Osteocyte (in vitro differentiated cells): ENCODE results near the gene LIAS. TPM values are rescaled to one million over a fixed set of nuclear protein-coding genes. Genes with fewer than 3 reads are reported as not detected.
"Not testable (repeated sequence)": the region's sequence is repeated elsewhere in the genome, so short reads cannot be mapped to it uniquely, and the experiment has no call there.

ENCODE experiments used
- DNase-seq: peaks from one replicate; pipeline ENCODE4 v3.0.0; 2021; ENCODE audit warnings: mixed read lengths; ENCODE audit not compliant: unreplicated experiment; ENCODE audit errors: extremely low spot score
- H3K27ac Mint-ChIP-seq: one replicate; pipeline ENCODE4 v1.8.0; 2021; ENCODE audit warnings: mild to moderate bottlenecking, mixed read lengths; ENCODE audit not compliant: unreplicated experiment
- H3K27me3 Mint-ChIP-seq: one replicate; pipeline ENCODE4 v1.8.0; 2021; ENCODE audit warnings: mixed read lengths; ENCODE audit not compliant: unreplicated experiment
- H3K36me3 Mint-ChIP-seq: one replicate; pipeline ENCODE4 v1.8.0; 2021; ENCODE audit warnings: mixed read lengths; ENCODE audit not compliant: unreplicated experiment
- H3K4me1 Mint-ChIP-seq: one replicate; pipeline ENCODE4 v1.8.0; 2021; ENCODE audit warnings: mixed read lengths; ENCODE audit not compliant: unreplicated experiment
- H3K4me3 Mint-ChIP-seq: one replicate; pipeline ENCODE4 v1.8.0; 2021; ENCODE audit warnings: mild to moderate bottlenecking, moderate library complexity, mixed read lengths; ENCODE audit not compliant: unreplicated experiment
- H3K9me3 Mint-ChIP-seq: one replicate; pipeline ENCODE4 v1.8.0; 2021; ENCODE audit warnings: mixed read lengths; ENCODE audit not compliant: unreplicated experiment
- total RNA-seq: library from RNA; stranded (reverse); gene quantifications from 2 replicates; pipeline ENCODE4 v1.2.1, GENCODE V29; 2021
- TF ChIP-seq, protein P1 (sequence below): fragments of 200-600 bp; sonication (generic); IDR thresholded peaks from 2 replicates; pipeline ENCODE4 v1.5.0; 2021; ENCODE audit warnings: antibody characterized with exemption, mild to moderate bottlenecking, moderate library complexity

Gene LIAS
- total RNA-seq, 1 donor from 2014 or later, result 10.9 TPM

DNA sequence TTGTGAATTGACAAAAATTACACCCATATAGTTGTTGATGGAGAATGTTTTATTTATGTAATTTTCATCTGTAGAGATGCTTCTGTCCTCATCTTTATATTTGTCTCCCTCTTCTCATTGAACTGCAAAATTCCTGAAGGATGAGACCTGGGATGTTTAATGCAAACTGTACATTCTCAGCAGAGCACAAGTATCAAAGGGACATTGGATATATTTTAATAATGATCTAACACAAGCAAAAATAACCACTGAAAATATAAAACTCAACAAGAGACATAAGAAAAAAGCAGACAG, 39.8 kb downstream of the LIAS start:
- TF ChIP-seq, protein P1, sequence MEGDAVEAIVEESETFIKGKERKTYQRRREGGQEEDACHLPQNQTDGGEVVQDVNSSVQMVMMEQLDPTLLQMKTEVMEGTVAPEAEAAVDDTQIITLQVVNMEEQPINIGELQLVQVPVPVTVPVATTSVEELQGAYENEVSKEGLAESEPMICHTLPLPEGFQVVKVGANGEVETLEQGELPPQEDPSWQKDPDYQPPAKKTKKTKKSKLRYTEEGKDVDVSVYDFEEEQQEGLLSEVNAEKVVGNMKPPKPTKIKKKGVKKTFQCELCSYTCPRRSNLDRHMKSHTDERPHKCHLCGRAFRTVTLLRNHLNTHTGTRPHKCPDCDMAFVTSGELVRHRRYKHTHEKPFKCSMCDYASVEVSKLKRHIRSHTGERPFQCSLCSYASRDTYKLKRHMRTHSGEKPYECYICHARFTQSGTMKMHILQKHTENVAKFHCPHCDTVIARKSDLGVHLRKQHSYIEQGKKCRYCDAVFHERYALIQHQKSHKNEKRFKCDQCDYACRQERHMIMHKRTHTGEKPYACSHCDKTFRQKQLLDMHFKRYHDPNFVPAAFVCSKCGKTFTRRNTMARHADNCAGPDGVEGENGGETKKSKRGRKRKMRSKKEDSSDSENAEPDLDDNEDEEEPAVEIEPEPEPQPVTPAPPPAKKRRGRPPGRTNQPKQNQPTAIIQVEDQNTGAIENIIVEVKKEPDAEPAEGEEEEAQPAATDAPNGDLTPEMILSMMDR, result no peak
- Mint-ChIP-seq H3K9me3 (no peaks in the 10 kb centered on the region), H3K4me3 (no peak overlapping the region), H3K4me1 (peaks cover 40% of the 10 kb centered on the region), H3K27me3 (no peaks in the 10 kb centered on the region), H3K27ac (peak overlapping the region; percentile 27), H3K36me3 (peaks cover 35% of the 10 kb centered on the region)
- no peak for DNase-seq

GRCh38 chr4:39502019-39502663, 43.3 kb downstream of the LIAS start:
- peak; percentile 17 for DNase-seq
- H3K4me3 Mint-ChIP-seq, result no peak overlapping the region
- TF ChIP-seq, protein P1, result no peak
- H3K27ac Mint-ChIP-seq, result peak overlapping the region; percentile 86
- H3K36me3 Mint-ChIP-seq, result peaks cover 55% of the 10 kb centered on the region
- H3K27me3 Mint-ChIP-seq, result no peaks in the 10 kb centered on the region
- H3K4me1 Mint-ChIP-seq, result peaks cover 52% of the 10 kb centered on the region
- no peaks in the 10 kb centered on the region for H3K9me3 Mint-ChIP-seq

DNA sequence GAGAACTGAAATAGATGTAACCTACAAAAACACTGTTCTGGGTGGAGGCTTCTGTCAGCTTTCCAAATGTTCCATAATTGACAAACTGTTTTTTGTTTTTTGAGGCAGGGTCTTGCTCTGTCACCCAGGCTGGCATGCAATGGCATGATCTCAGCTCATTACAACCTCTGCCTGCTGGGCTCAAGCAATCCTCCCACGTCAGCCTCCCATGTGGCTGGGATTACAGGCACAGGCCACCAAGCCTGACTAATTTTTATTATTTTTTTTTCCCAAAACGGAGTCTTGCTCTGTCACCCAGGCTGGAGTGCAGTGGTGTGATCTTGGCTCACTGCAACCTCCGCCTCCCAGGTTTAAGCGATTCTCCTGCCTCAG, 43.8 kb downstream of the LIAS start:
- not testable (repeated sequence) for H3K4me3 Mint-ChIP-seq
- peak overlapping the region; percentile 86 for H3K27ac Mint-ChIP-seq

GRCh38 chr4:39504538-39504937, 45.7 kb downstream of the LIAS start:
- TF ChIP-seq, protein P1, result no peak
- Mint-ChIP-seq H3K4me3 (no peak overlapping the region), H3K9me3 (no peaks in the 10 kb centered on the region), H3K36me3 (peaks cover 53% of the 10 kb centered on the region), H3K27me3 (no peaks in the 10 kb centered on the region), H3K27ac (peak overlapping the region; percentile 86), H3K4me1 (peaks cover 47% of the 10 kb centered on the region)
- peak; percentile 10 for DNase-seq

More for the DNA sequence above, 43.8 kb downstream of the LIAS start:
- H3K9me3 Mint-ChIP-seq, H3K27me3 Mint-ChIP-seq: not testable (repeated sequence)
- peaks cover 52% of the 10 kb centered on the region for H3K4me1 Mint-ChIP-seq
- peaks cover 54% of the 10 kb centered on the region for H3K36me3 Mint-ChIP-seq
- peak; percentile 79 for DNase-seq

DNA sequence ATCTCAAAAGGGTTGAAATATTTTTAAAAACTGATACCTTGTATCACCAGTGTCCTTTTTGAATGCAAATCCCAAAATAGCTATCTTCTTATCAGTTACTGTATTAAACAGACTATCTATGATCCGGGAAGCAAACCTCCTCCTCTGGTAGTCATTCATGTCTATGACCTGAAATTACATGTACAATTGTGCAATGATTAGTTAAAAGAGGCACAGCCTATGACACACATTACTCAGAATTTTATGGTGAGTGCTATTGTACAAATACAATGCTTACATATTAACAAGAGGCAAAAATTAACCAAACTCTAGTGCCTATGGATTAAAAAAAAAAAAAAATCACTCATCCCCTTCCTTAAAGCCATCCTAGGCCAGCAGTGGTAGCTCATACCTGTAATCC, 46.7 kb downstream of the LIAS start:
- H3K4me3 Mint-ChIP-seq, result no peak overlapping the region
- peak overlapping the region; percentile 60 for H3K27ac Mint-ChIP-seq
- no peaks in the 10 kb centered on the region for H3K27me3 Mint-ChIP-seq
- H3K9me3 Mint-ChIP-seq, result no peaks in the 10 kb centered on the region
- H3K36me3 Mint-ChIP-seq, result peaks cover 57% of the 10 kb centered on the region
- H3K4me1 Mint-ChIP-seq, result peaks cover 46% of the 10 kb centered on the region
- DNase-seq, result no peak
- TF ChIP-seq, protein P1, result no peak
